ENCODE data around the gene FSHR. TPM values are rescaled to one million over a fixed set of nuclear protein-coding genes. Genes with fewer than 3 reads are reported as not detected.

FSHR gene
- total RNA-seq, 1 donor from 2014 or later, result not detected

Small RNA genes within 50 kb of the gene (small RNA-seq; reads per million reads assigned to genes)
- not detected for gene MIR548BA (ENCODE audit: low replicate concordance)
